Esophagus squamous epithelium (tissue), 4 donors: Measurements from ENCODE around the gene DDIT4.

Experiments used
- CTCF ChIP-seq, 6 experiments: fragments of 450-650 bp in 4 of 6; fragments of 200-600 bp in 2 of 6; sonication (generic) in 2 of 6; IDR thresholded peaks; one replicate each; pipeline ENCODE4 v1.5.1; 2016 to 2019; ENCODE audit warnings: antibody characterized with exemption in 6 of 6, mild to moderate bottlenecking in 4 of 6, moderate library complexity in 4 of 6
- POLR2A ChIP-seq, 4 donors: fragments of 450-650 bp; IDR thresholded peaks; one replicate each; pipeline ENCODE4 v1.6.1; 2017; ENCODE audit warnings: antibody characterized with exemption in 4 of 4, mild to moderate bottlenecking in 4 of 4, moderate library complexity in 3 of 4

DNA sequence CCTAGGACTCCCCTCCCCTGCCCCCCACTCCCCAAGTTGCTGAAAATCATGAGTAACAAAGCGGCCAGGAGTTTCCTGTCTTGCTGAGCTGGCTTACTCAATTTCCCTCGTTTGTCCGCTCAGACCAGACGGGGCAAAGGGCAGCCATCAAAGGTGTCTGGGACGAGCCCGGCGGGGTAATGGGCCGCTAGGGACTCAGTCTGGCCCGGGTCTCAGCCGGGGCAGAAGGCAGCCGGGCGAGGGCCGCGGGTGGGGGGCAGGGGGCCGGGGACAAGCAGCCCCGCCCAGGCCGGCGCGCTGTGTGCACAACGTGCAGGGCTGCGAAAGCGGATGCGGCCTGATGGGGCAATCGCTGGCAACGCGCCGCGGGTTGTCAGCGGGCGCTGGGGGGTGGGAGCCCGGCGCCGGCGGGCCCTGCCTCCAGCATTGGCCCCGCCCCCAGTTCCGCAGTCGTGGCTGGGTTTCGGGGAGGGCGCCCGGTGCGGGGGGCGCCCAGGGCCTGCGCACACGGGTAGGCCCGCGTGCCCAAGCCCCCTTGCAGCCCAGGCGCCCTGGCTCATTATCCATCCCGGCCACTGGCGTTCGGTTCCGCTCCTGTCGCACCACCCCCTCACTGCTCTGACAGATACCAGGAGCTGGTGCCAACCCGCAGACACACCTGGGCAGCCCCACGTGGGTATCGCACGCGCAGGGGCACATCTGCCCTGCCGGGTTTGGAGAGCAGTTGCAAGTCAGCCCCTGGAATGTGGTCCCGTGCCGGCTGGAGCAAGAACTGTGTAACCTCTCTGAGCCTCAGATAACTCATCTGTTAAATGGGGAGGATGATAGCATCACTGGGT is 45.9 kb downstream of the DDIT4 start:
- peak in 1 of 6 experiments; percentile 24 for TF ChIP-seq CTCF (IDR thresholded peaks at IDR 0.05)
- peak in 1 of 4 donors; percentile 80 for TF ChIP-seq POLR2A (IDR thresholded peaks at IDR 0.05)
